Liver (tissue), 9 donors: Measurements from ENCODE around the gene MRPL40. TPM values are rescaled to one million over a fixed set of nuclear protein-coding genes. Genes with fewer than 3 reads are reported as not detected.

ENCODE experiments used
- DNase-seq: peaks from one replicate; pipeline ENCODE4 v3.0.0-alpha.2; 2017; ENCODE audit warnings: low spot score
- H3K27ac ChIP-seq, 2 donors: one replicate each; pipeline ENCODE4 v1.7.0; 2013; ENCODE audit warnings: inconsistent platforms in 2 of 2, low read length in 2 of 2, control low read depth in 1 of 2, low read depth in 1 of 2, mild to moderate bottlenecking in 1 of 2
- H3K27me3 ChIP-seq, 4 donors: one replicate each; pipeline versions ENCODE4 v1.6.1 to v1.7.0; 2013; ENCODE audit warnings: low read length in 3 of 4, inconsistent platforms in 1 of 4, mild to moderate bottlenecking in 1 of 4, moderate library complexity in 1 of 4; ENCODE audit not compliant: control insufficient read depth in 4 of 4, insufficient read depth in 4 of 4
- H3K36me3 ChIP-seq, 4 donors: one replicate each; pipeline versions ENCODE4 v1.6.1 to v1.7.0; 2013; ENCODE audit warnings: low read length in 3 of 4, mild to moderate bottlenecking in 3 of 4, low read depth in 1 of 4, moderate library complexity in 1 of 4; ENCODE audit not compliant: control insufficient read depth in 4 of 4, insufficient read depth in 3 of 4
- H3K4me1 ChIP-seq, 4 donors: one replicate each; pipeline versions ENCODE4 v1.6.1 to v1.7.0; 2013; ENCODE audit warnings: low read length in 3 of 4, mild to moderate bottlenecking in 3 of 4, moderate library complexity in 1 of 4; ENCODE audit not compliant: control insufficient read depth in 4 of 4, insufficient read depth in 4 of 4
- H3K4me3 ChIP-seq, 3 donors: one replicate each; pipeline versions ENCODE4 v1.6.1 to v1.7.0; 2013; ENCODE audit warnings: low read length in 3 of 3, control low read depth in 1 of 3, low read depth in 1 of 3, mild to moderate bottlenecking in 1 of 3
- H3K9ac ChIP-seq, 2 donors: one replicate each; pipeline ENCODE4 v1.7.0; 2013; ENCODE audit warnings: low read length in 2 of 2, mild to moderate bottlenecking in 2 of 2, moderate library complexity in 2 of 2, control low read depth in 1 of 2, low read depth in 1 of 2
- H3K9me3 ChIP-seq, 4 donors: one replicate each; pipeline versions ENCODE4 v1.6.1 to v1.7.0; 2013; ENCODE audit warnings: low read length in 3 of 4; ENCODE audit not compliant: control insufficient read depth in 4 of 4
- EGR1 ChIP-seq, 2 donors: IDR thresholded peaks; 2 replicates each; pipeline ENCODE4 v1.6.1; 2016 to 2018; ENCODE audit warnings: antibody characterized with exemption in 2 of 2, low read depth in 2 of 2
- FOXA1 ChIP-seq: IDR thresholded peaks from 2 replicates; pipeline ENCODE4 v1.6.1; 2016; ENCODE audit warnings: antibody characterized with exemption
- FOXA2 ChIP-seq: IDR thresholded peaks from 2 replicates; pipeline ENCODE4 v1.6.1; 2016; ENCODE audit warnings: antibody characterized with exemption
- GABPA ChIP-seq, 2 donors: IDR thresholded peaks in 1 of 2; conservative IDR thresholded peaks in 1 of 2; 2 replicates each; pipeline ENCODE4 v1.6.1; 2016; ENCODE audit warnings: antibody characterized with exemption in 2 of 2, mild to moderate bottlenecking in 1 of 2, moderate library complexity in 1 of 2
- HNF4A ChIP-seq, 2 donors: conservative IDR thresholded peaks; 2 replicates each; pipeline ENCODE4 v1.6.1; 2016; ENCODE audit warnings: antibody characterized with exemption in 2 of 2, mild to moderate bottlenecking in 2 of 2
- HNF4G ChIP-seq: IDR thresholded peaks from 2 replicates; pipeline ENCODE4 v1.6.1; 2016; ENCODE audit warnings: antibody characterized with exemption
- JUND ChIP-seq, 2 donors: IDR thresholded peaks; 2 replicates each; pipeline ENCODE4 v1.6.1; 2016; ENCODE audit warnings: antibody characterized with exemption in 2 of 2
- MAX ChIP-seq: IDR thresholded peaks from 2 replicates; pipeline ENCODE4 v1.6.1; 2016; ENCODE audit warnings: antibody characterized with exemption
- NR2F2 ChIP-seq: IDR thresholded peaks from 2 replicates; pipeline ENCODE4 v1.6.1; 2016; ENCODE audit warnings: antibody characterized with exemption
- RAD21 ChIP-seq, 2 donors: IDR thresholded peaks; 2 replicates each; pipeline ENCODE4 v1.6.1; 2016; ENCODE audit warnings: antibody characterized with exemption in 2 of 2, mild to moderate bottlenecking in 2 of 2
- RXRA ChIP-seq, 2 donors: IDR thresholded peaks; 2 replicates each; pipeline ENCODE4 v1.6.1; 2017 to 2018; ENCODE audit warnings: antibody characterized with exemption in 2 of 2, mild to moderate bottlenecking in 1 of 2
- SP1 ChIP-seq: IDR thresholded peaks from 2 replicates; pipeline ENCODE4 v1.6.1; 2018; ENCODE audit warnings: antibody characterized with exemption, mild to moderate bottlenecking
- TAF1 ChIP-seq: conservative IDR thresholded peaks from 2 replicates; pipeline ENCODE4 v1.6.1; 2016; ENCODE audit warnings: antibody characterized with exemption, mild to moderate bottlenecking
- YY1 ChIP-seq: IDR thresholded peaks from 2 replicates; pipeline ENCODE4 v1.6.1; 2016; ENCODE audit warnings: antibody characterized with exemption, mild to moderate bottlenecking
- ZBTB33 ChIP-seq: IDR thresholded peaks from 2 replicates; pipeline ENCODE4 v1.6.1; 2016; ENCODE audit warnings: antibody characterized with exemption
- WGBS: extraction: QIAGEN DNeasy Blood & Tissue Kit; methylation state at CpG from one replicate; pipeline ENCODE4 v1.1.7; 2013; 5-methylcytosine and 5-hydroxymethylcytosine counted together
- polyA plus RNA-seq, 2 donors: library from polyadenylated mRNA; stranded (reverse) in 1 of 2; unstranded in 1 of 2; fragments of 200-250 nt in 1 of 2; fragments of >200 nt in 1 of 2; fragmentation: Nextera tagmentation in 1 of 2; extraction: Ambion mirVana in 1 of 2; gene quantifications; one replicate each; pipeline versions ENCODE4 v1.2.1 to v1.2.3, GENCODE V29; 2013 to 2015
- total RNA-seq, 2 donors: library from RNA; depleted of rRNA; stranded (reverse); fragments of >200 nt; gene quantifications; one replicate each; pipeline ENCODE4 v1.2.3, GENCODE V29; 2014
- TF ChIP-seq, protein P1 (sequence below): IDR thresholded peaks from 2 replicates; pipeline ENCODE4 v1.6.1; 2016; ENCODE audit warnings: antibody characterized with exemption
- TF ChIP-seq, protein P2 (sequence below): IDR thresholded peaks from 2 replicates; pipeline ENCODE4 v1.6.1; 2016; ENCODE audit warnings: antibody characterized with exemption, mild to moderate bottlenecking
- TF ChIP-seq, protein P3 (sequence below): fragments of 150-350 bp; IDR thresholded peaks from 2 replicates; pipeline ENCODE4 v1.5.1; 2017; ENCODE audit warnings: improper control_type of control experiment, low read depth, low read length; ENCODE audit not compliant: missing input control
- donor health status: healthy.
- donor health status: healthy.
- donor health status: healthy.
- donor health status: healthy.
- donor health status: healthy.

Gene MRPL40
- total and polyA plus RNA-seq, 4 donors, result 11.3 to 52.0 (median 27.7) TPM

- TF ChIP-seq RAD21 (IDR thresholded peaks at IDR 0.05) (no peak), MAX (no peak)
Measured at GRCh38 chr22:19464975-19465374, 32.6 kb downstream of the MRPL40 start (continued).

DNA sequence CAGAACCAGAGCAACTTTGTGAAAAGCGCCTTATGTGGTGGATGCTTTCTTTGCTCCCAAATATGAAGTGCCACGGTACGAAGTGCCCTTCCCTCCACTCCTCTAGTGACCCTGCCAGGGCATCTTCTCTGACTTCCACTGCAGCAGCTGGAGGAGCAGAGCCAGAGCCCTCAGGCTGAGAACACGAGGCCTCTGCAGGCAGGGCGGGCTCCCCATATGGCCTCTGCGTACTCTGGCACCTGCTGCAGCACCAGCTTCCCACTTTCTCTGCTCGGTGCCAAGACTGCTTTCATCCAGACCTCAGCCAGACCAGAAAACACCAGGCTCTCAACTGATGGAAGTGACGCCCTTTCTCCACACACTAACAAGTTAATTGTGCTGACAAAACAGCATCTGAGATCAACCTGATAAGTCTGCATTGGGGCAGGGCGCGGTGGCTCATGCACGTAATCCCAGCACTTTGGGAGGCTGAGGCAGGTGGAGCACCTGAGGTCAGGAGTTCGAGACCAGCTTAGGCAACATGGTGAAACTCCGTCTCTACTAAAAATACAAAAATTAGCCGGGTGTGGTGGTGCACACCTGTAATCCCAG, 33.9 kb downstream of the MRPL40 start:
- H3K4me3 ChIP-seq, result no peak overlapping the region
- H3K36me3 ChIP-seq, result peaks cover 34 to 81% (median 70%) of the 10 kb centered on the region in 4 donors
- H3K9ac ChIP-seq, result no peak overlapping the region
- no peak overlapping the region for H3K27ac ChIP-seq
- H3K4me1 ChIP-seq, result no peaks in the 10 kb centered on the region
- no peaks in the 10 kb centered on the region for H3K27me3 ChIP-seq
- no peaks in the 10 kb centered on the region for H3K9me3 ChIP-seq
- no peak for DNase-seq
- WGBS, result 95% methylated on average over 14 of the region's 14 CpGs
- TF ChIP-seq NR2F2, result no peak
- no peak for TF ChIP-seq YY1
- no peak for TF ChIP-seq TAF1
- no peak for TF ChIP-seq EGR1 (IDR thresholded peaks at IDR 0.05; ENCODE audit: low read depth in 2 of 2)
- TF ChIP-seq, protein P1, sequence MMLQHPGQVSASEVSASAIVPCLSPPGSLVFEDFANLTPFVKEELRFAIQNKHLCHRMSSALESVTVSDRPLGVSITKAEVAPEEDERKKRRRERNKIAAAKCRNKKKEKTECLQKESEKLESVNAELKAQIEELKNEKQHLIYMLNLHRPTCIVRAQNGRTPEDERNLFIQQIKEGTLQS, result no peak
- TF ChIP-seq, protein P2, sequence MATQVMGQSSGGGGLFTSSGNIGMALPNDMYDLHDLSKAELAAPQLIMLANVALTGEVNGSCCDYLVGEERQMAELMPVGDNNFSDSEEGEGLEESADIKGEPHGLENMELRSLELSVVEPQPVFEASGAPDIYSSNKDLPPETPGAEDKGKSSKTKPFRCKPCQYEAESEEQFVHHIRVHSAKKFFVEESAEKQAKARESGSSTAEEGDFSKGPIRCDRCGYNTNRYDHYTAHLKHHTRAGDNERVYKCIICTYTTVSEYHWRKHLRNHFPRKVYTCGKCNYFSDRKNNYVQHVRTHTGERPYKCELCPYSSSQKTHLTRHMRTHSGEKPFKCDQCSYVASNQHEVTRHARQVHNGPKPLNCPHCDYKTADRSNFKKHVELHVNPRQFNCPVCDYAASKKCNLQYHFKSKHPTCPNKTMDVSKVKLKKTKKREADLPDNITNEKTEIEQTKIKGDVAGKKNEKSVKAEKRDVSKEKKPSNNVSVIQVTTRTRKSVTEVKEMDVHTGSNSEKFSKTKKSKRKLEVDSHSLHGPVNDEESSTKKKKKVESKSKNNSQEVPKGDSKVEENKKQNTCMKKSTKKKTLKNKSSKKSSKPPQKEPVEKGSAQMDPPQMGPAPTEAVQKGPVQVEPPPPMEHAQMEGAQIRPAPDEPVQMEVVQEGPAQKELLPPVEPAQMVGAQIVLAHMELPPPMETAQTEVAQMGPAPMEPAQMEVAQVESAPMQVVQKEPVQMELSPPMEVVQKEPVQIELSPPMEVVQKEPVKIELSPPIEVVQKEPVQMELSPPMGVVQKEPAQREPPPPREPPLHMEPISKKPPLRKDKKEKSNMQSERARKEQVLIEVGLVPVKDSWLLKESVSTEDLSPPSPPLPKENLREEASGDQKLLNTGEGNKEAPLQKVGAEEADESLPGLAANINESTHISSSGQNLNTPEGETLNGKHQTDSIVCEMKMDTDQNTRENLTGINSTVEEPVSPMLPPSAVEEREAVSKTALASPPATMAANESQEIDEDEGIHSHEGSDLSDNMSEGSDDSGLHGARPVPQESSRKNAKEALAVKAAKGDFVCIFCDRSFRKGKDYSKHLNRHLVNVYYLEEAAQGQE, result no peak
- no peak for TF ChIP-seq FOXA2
- no peak for TF ChIP-seq GABPA (IDR thresholded peaks at IDR 0.05 in 1 of 2, conservative IDR thresholded peaks at IDR 0.05 in 1 of 2)
- TF ChIP-seq RXRA (IDR thresholded peaks at IDR 0.05), result no peak
- TF ChIP-seq HNF4A (conservative IDR thresholded peaks at IDR 0.05), result no peak
- TF ChIP-seq JUND (IDR thresholded peaks at IDR 0.05), result no peak
- TF ChIP-seq FOXA1, result no peak
- no peak for TF ChIP-seq MAX
- TF ChIP-seq ZBTB33, result no peak
- TF ChIP-seq HNF4G, result no peak
- TF ChIP-seq SP1, result no peak
- TF ChIP-seq, protein P3, sequence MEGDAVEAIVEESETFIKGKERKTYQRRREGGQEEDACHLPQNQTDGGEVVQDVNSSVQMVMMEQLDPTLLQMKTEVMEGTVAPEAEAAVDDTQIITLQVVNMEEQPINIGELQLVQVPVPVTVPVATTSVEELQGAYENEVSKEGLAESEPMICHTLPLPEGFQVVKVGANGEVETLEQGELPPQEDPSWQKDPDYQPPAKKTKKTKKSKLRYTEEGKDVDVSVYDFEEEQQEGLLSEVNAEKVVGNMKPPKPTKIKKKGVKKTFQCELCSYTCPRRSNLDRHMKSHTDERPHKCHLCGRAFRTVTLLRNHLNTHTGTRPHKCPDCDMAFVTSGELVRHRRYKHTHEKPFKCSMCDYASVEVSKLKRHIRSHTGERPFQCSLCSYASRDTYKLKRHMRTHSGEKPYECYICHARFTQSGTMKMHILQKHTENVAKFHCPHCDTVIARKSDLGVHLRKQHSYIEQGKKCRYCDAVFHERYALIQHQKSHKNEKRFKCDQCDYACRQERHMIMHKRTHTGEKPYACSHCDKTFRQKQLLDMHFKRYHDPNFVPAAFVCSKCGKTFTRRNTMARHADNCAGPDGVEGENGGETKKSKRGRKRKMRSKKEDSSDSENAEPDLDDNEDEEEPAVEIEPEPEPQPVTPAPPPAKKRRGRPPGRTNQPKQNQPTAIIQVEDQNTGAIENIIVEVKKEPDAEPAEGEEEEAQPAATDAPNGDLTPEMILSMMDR, result no peak
- TF ChIP-seq RAD21 (IDR thresholded peaks at IDR 0.05), result no peak
